Stimulated activated CD4-positive, alpha-beta T cell treated with anti-CD3 and anti-CD28 coated beads, Interleukin-4, amount 100 ng/mL, for 48 hours (primary cell): ENCODE measurements around the gene ZBTB34.

Experiments used
- DNase-seq, 2 donors: peaks; one replicate each; pipeline ENCODE4 v3.0.0-alpha.2; 2020; ENCODE audit warnings: low read depth in 2 of 2

ZBTB34 gene

GRCh38 chr9:126879288-126879687 is 18.8 kb downstream of the ZBTB34 start:
- DNase-seq = no peak

- DNase-seq = no peak
Observed at GRCh38 chr9:126880226-126880946, 19.9 kb downstream of the ZBTB34 start.

DNA sequence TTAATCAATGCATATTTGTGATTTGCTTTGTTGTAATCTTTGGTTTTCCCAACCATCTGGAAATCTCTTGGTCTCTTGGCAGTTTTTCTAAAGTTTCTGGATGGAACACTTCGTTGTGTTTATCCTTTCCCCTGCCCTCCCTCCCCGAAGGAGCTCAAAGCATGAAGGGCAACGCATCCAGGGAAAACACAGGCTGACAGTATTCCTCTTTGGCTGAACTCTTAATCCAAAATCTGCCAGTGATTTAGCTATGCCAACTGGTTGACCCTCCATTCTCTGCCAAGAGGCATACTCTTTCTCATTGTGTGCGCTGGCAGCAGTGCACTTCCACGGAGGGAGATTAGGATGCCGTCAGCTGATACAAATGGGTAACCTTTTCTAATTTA is 20.5 kb downstream of the ZBTB34 start:
- DNase-seq = no peak

DNA sequence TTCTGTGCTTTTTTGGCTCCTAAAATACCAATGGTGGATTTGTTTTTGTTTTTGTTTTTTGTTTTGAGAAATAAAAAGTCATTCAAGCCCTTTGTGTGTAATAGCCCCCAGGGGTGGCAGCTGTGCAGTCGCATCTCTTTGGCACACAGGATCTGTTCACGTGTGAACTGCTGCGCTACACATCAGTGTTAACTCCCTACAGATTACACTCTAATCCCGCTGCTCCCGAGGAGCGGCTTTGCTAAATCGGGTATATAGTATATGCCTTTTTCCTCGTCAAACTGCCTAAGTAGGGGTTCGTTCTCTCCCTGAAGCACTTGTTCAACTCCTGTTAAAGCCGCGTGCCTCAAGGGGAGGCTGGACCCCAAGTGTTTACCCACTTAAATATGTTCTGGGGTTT is 22.3 kb downstream of the ZBTB34 start:
- no peak for DNase-seq

DNA sequence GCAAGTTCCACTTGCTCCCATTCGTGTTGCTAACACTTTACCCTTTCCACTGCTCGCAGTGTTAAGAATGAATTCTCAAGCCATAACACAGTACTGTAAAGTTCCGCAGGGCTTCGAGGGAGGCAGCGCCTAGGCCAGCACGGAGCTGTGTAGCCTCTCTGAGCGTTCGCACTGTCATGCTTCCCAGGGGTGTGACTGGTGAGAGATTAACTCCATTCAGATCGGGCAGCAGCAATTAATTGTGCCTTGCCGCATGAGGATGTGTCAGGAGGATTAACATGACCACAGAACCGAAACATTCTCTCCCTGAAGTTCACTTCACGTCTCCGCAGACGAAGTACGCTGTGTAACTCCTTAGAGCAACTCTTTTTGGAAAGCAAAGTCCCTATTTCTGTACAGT is 23.2 kb downstream of the ZBTB34 start:
- DNase-seq = no peak

- DNase-seq = no peak
Observed at GRCh38 chr9:126885131-126885641, 24.7 kb downstream of the ZBTB34 start.

GRCh38 chr9:126886034-126886822 is 25.8 kb downstream of the ZBTB34 start:
- DNase-seq = no peak

GRCh38 chr9:126886897-126887296 is 26.5 kb downstream of the ZBTB34 start:
- no peak for DNase-seq

DNA sequence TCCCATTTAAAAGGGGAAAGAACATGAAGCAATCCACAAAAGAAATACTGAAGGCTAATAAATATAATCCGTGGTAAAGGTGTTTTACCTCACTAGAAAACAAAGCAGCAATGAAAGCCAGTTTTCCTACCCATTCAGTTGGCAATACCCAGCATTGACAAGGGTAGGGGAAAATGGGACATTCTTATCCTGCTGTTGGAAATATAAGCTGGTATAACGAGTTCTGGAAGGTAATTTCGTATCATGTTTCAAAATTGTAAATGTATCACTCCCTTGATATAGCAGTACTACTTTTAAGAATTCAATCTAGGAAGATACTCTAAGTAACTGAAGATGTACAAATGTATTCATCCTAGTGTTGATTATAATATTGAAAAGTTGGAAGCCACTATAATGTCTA is 31.2 kb downstream of the ZBTB34 start:
- DNase-seq = no peak

DNA sequence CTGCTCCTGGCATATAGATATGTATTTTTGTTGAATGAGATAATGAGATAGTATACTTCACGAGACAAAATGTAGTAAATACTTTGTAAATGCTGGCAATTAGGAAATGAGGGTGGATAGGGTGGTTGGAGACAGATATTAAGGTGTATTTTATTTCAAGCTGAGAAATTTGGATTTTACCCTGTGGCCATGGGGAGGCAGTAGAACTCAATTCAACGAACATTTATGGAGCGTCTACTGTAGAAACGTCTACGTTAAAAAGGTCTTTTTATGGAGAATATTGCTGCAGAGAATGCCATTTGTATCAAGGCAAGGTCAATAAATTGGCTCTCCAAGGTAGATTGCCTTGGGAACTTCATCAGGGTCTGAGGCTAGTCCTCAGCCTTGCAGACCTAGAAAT is 32.6 kb downstream of the ZBTB34 start:
- DNase-seq = no peak

GRCh38 chr9:126894052-126894603 is 33.7 kb downstream of the ZBTB34 start:
- DNase-seq = no peak

GRCh38 chr9:126902210-126902609 is 41.8 kb downstream of the ZBTB34 start:
- no peak for DNase-seq

DNA sequence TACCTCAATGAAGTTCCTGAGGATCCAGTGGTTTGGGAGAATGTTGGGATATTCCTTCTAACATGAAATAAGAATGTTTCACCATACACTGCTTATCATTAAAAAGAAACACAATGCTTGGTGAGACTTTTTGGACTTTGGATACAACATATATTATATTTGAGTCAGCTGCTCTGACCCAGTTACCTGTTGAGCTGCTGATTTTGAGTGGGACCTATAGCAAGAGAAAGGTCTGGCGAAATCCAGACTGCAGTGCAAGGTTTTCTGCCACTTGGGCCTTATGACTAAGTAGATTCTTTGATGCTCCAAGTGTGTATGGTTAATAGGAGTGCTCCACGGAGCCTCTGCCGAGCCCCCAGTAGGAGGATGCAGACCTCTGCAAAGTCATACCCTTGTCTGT is 44.1 kb downstream of the ZBTB34 start:
- DNase-seq = no peak

DNA sequence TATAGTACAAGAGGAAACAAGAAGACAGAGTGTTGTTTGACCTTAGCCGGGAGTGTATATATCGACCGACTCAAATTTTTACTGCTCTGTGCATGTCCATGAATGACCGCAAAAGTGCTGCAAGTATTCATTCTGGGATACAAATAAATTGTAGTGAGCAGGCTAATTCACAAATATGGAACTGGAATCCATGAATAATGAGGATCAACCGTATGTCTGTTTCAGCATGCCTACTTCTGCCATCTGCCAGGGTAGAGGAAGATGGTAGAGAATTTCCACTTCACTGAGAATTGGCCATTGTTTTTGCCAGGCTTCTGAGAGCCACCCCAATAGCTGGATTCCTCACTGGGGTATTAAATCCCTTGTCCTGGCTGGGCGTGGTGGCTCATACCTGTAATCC is 45.7 kb downstream of the ZBTB34 start:
- DNase-seq = no peak

- DNase-seq = no peak
Observed at GRCh38 chr9:126907058-126907457, 46.6 kb downstream of the ZBTB34 start.

DNA sequence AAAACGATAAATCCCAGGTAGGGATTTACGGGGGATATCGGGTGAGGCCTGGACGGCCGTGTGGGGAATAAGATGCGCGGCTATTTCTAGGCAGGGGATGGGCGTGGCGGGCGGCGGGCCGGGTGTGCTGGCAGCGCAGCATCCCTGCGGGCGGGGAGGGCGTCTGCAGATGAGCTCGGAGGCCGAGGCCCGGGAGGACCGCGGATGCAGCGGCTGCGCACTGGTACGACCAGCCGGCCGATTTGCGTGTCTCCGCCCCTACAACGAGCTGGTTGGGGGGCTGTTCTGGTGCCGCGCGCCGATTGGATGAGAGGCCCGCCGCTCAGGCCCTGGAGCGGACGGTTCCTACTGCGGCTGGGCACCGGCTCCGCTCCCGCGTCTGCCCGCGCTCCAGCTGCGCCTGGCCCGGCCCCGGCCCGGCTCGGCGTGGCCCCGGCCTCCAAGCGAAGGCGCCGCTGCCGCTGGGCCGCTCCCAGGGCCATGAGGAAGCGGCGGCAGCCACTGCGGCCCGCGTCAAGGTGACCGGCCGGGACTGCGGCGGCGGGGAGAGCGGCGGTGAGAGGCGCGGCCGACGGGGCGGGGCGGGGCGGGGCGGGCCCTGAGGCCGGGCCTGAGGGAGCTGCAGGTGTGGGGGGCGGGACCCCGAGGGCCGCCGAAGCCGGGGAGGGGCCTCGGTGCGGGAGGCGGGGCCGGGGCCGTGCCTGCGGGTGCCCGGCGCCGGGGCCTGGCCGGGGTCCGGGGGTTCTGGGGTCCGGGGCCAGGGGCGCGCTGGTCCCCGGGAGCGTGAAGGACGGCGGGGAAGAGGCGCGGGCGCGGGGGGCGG is 54.2 kb downstream of the ZBTB34 start, which contains the start of gene RALGPS1:
Gene RALGPS1, plus strand, starts transcription at position 325 of the 823 bp plus-strand sequence. CDS start 47,508 bp downstream, outside the sequence.
- peak; percentile 75 to 90 for DNase-seq

GRCh38 chr9:126915281-126915816 is 54.9 kb downstream of the ZBTB34 start:
- DNase-seq = peak; percentile 1 to 15

DNA sequence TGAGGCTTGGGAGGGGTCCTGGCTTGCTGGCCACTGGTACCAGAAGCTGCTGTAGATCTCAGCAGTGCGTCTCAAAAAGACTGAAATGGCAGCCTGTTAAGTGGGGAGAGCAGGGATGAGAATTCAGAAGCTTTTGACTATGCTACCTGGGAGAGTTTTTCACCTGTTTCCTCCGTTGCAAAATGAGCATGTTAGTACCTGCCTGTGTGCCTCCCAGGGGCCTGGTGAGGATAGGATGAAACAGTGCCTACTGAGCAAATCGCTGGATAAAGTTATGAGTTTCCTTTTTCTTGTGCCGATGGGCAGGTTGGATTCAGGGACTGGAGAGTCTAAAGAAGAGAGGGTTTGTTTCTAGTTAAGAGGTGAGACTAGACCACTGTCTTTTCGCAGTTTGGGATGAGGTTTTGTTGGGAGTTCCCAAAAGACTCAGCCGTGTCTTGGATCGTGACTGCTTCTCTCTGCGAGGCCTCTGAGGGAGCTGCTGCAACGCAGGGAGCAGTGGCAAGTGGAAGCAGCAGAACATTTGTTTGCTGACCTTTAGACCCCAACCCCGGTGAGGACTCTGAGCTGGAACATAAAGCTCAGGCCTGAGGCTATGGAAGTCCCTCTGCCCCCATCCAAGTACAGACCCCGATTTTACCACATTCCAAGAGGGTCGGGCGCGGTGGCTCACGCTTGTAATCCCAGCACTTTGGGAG is 55.6 kb downstream of the ZBTB34 start:
- no peak for DNase-seq

GRCh38 chr9:126916909-126917308 is 56.5 kb downstream of the ZBTB34 start:
- no peak for DNase-seq

GRCh38 chr9:126919193-126919592 is 58.8 kb downstream of the ZBTB34 start:
- no peak for DNase-seq

DNA sequence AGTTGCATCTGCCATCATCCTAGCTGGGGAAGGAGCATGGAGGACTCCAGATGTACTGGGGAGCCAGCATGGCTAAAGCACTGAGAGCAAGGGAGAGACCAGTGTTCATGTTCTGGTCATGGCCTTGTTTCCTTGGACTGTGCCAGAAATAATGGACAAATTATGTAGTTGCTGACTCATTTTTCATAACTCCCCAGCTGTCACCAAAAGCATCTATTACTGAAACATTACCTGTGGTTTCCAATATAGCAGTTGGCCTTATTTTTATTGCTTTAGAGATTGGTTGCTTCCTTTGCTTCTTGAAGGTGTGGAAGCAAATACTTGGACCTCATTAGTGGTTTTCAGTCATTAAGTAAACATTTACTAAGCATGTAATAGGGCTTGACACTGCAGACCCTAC is 65.4 kb downstream of the ZBTB34 start:
- DNase-seq = no peak
